Measurements from ENCODE around the gene RNLS. TPM values are rescaled to one million over a fixed set of nuclear protein-coding genes. Genes with fewer than 3 reads are reported as not detected.

Gene RNLS
- 1 to 10 TPM; 1.7 to 1.9 TPM for total RNA-seq
- polyA plus RNA-seq = 1 to 10 TPM; 3.5 to 5.8 TPM

- peak within 1 kb of the TSS; percentile 77 for H3K27ac ChIP-seq (ENCODE audit: low read depth, low read length)
- DNase-seq = peak; percentile 60 to 73 (median 65)
- Mint-ChIP-seq H3K4me1 (peaks cover 6 to 26% (median 14%) of the 10 kb centered on the region in 4 donors), H3K27ac (peak within 1 kb of the TSS; percentile 78 to 96 (median 93)), H3K27me3 (no peaks in the 10 kb centered on the region), H3K4me3 (peak within 1 kb of the TSS; percentile 91 to 96 (median 93)), H3K36me3 (no peaks in the 10 kb centered on the region), H3K9me3 (peaks cover 0 to 8% (median 0%) of the 10 kb centered on the region in 8 donors)
- H3K27me3 ChIP-seq (ENCODE audit: insufficient read depth, low read length) = no peaks in the 10 kb centered on the region
- ChIA-PET POLR2A (ENCODE audit: partially characterized antibody) (interaction anchor here (0.7 to 2.4 kb wide), 19 partner anchors 9 to 768 kb away, joined by 3 to 25 read pairs (median 4); partner anchors contain the start of genes ATAD1, KLLN, LIPA and PTEN), CTCF (ENCODE audit: partially characterized antibody) (interaction anchor here (0.7 to 1.8 kb wide), 28 partner anchors 9 to 765 kb away, joined by 3 to 27 read pairs (median 4); partner anchors contain the start of gene ATAD1)
- no peaks in the 10 kb centered on the region for H3K36me3 ChIP-seq (ENCODE audit: insufficient read depth, low read length)
- H3K9me3 ChIP-seq (ENCODE audit: control insufficient read depth in 1 of 2, low read length in 2 of 2) = no peaks in the 10 kb centered on the region
- H3K4me3 ChIP-seq (ENCODE audit: low read length in 2 of 2) = peak within 1 kb of the TSS; percentile 72 to 89
- intact Hi-C loops (cut with micrococcal nuclease) = loop anchor here (1.0 to 5.0 kb wide), 5 partner anchors 227 to 765 kb away; partner anchors contain the start of genes ATAD1, FAS, LIPA and STAMBPL1
- peaks cover 7% of the 10 kb centered on the region for H3K4me1 ChIP-seq (ENCODE audit: insufficient read depth, low read length)
Measured at GRCh38 chr10:88582806-88583583, at the start of gene RNLS. Gene RNLS, minus strand, starts transcription at chr10:88583318.

- POLR2A ChIA-PET (ENCODE audit: partially characterized antibody) = no interaction called here
- H3K4me1 Mint-ChIP-seq = no peaks in the 10 kb centered on the region
- H3K36me3 Mint-ChIP-seq = no peaks in the 10 kb centered on the region
- no peaks in the 10 kb centered on the region for H3K27me3 Mint-ChIP-seq
- Histone ChIP-seq H3K27ac (ENCODE audit: low read depth, low read length) (no peak overlapping the region), H3K27me3 (ENCODE audit: insufficient read depth, low read length) (no peaks in the 10 kb centered on the region), H3K4me1 (ENCODE audit: insufficient read depth, low read length) (no peaks in the 10 kb centered on the region), H3K36me3 (ENCODE audit: insufficient read depth, low read length) (no peaks in the 10 kb centered on the region), H3K4me3 (ENCODE audit: low read length in 2 of 2) (no peak overlapping the region), H3K9me3 (ENCODE audit: control insufficient read depth in 1 of 2, low read length in 2 of 2) (no peaks in the 10 kb centered on the region)
- H3K4me3 Mint-ChIP-seq = no peak overlapping the region
- intact Hi-C loops (cut with micrococcal nuclease) = no loop called here
- CTCF ChIA-PET (ENCODE audit: partially characterized antibody) = interaction anchor here (0.6 kb wide), 1 partner anchor 422 kb away, joined by 3 read pairs; no protein-coding TSS in a partner anchor
- peaks cover 0 to 10% (median 4%) of the 10 kb centered on the region in 8 donors for H3K9me3 Mint-ChIP-seq
- no peak for DNase-seq
- H3K27ac Mint-ChIP-seq = no peak overlapping the region
Measured at GRCh38 chr10:88624840-88625239, 41.7 kb upstream of the RNLS start.

- Mint-ChIP-seq H3K4me1 (no peaks in the 10 kb centered on the region), H3K36me3 (no peaks in the 10 kb centered on the region), H3K27me3 (no peaks in the 10 kb centered on the region), H3K4me3 (no peak overlapping the region), H3K27ac (no peak overlapping the region), H3K9me3 (peaks cover 0 to 10% (median 4%) of the 10 kb centered on the region in 8 donors)
- Histone ChIP-seq H3K4me3 (ENCODE audit: low read length in 2 of 2) (no peak overlapping the region), H3K4me1 (ENCODE audit: insufficient read depth, low read length) (no peaks in the 10 kb centered on the region), H3K27ac (ENCODE audit: low read depth, low read length) (no peak overlapping the region), H3K9me3 (ENCODE audit: control insufficient read depth in 1 of 2, low read length in 2 of 2) (no peaks in the 10 kb centered on the region), H3K27me3 (ENCODE audit: insufficient read depth, low read length) (no peaks in the 10 kb centered on the region), H3K36me3 (ENCODE audit: insufficient read depth, low read length) (no peaks in the 10 kb centered on the region)
- intact Hi-C loops (cut with micrococcal nuclease) = no loop called here
- POLR2A ChIA-PET (ENCODE audit: partially characterized antibody) = no interaction called here
- no peak for DNase-seq
- CTCF ChIA-PET (ENCODE audit: partially characterized antibody) = no interaction called here
Measured at GRCh38 chr10:88623835-88624234, 40.7 kb upstream of the RNLS start.

GRCh38 chr10:88620441-88620840 lies 37.3 kb upstream of the RNLS start:
- Mint-ChIP-seq H3K27me3 (no peaks in the 10 kb centered on the region), H3K9me3 (peaks cover 0 to 6% (median 0%) of the 10 kb centered on the region in 8 donors), H3K27ac (no peak overlapping the region), H3K4me1 (no peaks in the 10 kb centered on the region), H3K36me3 (no peaks in the 10 kb centered on the region), H3K4me3 (no peak overlapping the region)
- Histone ChIP-seq H3K4me1 (ENCODE audit: insufficient read depth, low read length) (no peaks in the 10 kb centered on the region), H3K27me3 (ENCODE audit: insufficient read depth, low read length) (no peaks in the 10 kb centered on the region), H3K27ac (ENCODE audit: low read depth, low read length) (no peak overlapping the region), H3K4me3 (ENCODE audit: low read length in 2 of 2) (no peak overlapping the region), H3K9me3 (ENCODE audit: control insufficient read depth in 1 of 2, low read length in 2 of 2) (no peaks in the 10 kb centered on the region), H3K36me3 (ENCODE audit: insufficient read depth, low read length) (no peaks in the 10 kb centered on the region)
- CTCF ChIA-PET (ENCODE audit: partially characterized antibody) = no interaction called here
- DNase-seq = no peak
- POLR2A ChIA-PET (ENCODE audit: partially characterized antibody) = no interaction called here
- intact Hi-C loops (cut with micrococcal nuclease) = no loop called here

GRCh38 chr10:88618496-88618895 lies 35.4 kb upstream of the RNLS start:
- CTCF ChIA-PET (ENCODE audit: partially characterized antibody) = no interaction called here
- no peaks in the 10 kb centered on the region for H3K27me3 ChIP-seq (ENCODE audit: insufficient read depth, low read length)
- DNase-seq = no peak

GRCh38 chr10:88617772-88618300 lies 34.7 kb upstream of the RNLS start:
- Mint-ChIP-seq H3K4me1 (no peaks in the 10 kb centered on the region), H3K36me3 (no peaks in the 10 kb centered on the region), H3K27ac (no peak overlapping the region), H3K4me3 (no peak overlapping the region), H3K9me3 (peaks cover 0 to 6% (median 0%) of the 10 kb centered on the region in 8 donors), H3K27me3 (no peaks in the 10 kb centered on the region)
- Histone ChIP-seq H3K4me3 (ENCODE audit: low read length in 2 of 2) (no peak overlapping the region), H3K27me3 (ENCODE audit: insufficient read depth, low read length) (no peaks in the 10 kb centered on the region), H3K9me3 (ENCODE audit: control insufficient read depth in 1 of 2, low read length in 2 of 2) (no peaks in the 10 kb centered on the region), H3K36me3 (ENCODE audit: insufficient read depth, low read length) (no peaks in the 10 kb centered on the region), H3K27ac (ENCODE audit: low read depth, low read length) (no peak overlapping the region), H3K4me1 (ENCODE audit: insufficient read depth, low read length) (no peaks in the 10 kb centered on the region)
- POLR2A ChIA-PET (ENCODE audit: partially characterized antibody) = no interaction called here
- intact Hi-C loops (cut with micrococcal nuclease) = no loop called here
- CTCF ChIA-PET (ENCODE audit: partially characterized antibody) = interaction anchor here (1.2 kb wide), 1 partner anchor 9 kb away, joined by 4 read pairs; no protein-coding TSS in a partner anchor
- no peak for DNase-seq

More at GRCh38 chr10:88618496-88618895, 35.4 kb upstream of the RNLS start:
- Mint-ChIP-seq H3K27me3 (no peaks in the 10 kb centered on the region), H3K36me3 (no peaks in the 10 kb centered on the region), H3K27ac (no peak overlapping the region), H3K4me3 (no peak overlapping the region), H3K9me3 (peaks cover 0 to 6% (median 0%) of the 10 kb centered on the region in 8 donors), H3K4me1 (no peaks in the 10 kb centered on the region)
- Histone ChIP-seq H3K4me1 (ENCODE audit: insufficient read depth, low read length) (no peaks in the 10 kb centered on the region), H3K4me3 (ENCODE audit: low read length in 2 of 2) (no peak overlapping the region), H3K27ac (ENCODE audit: low read depth, low read length) (no peak overlapping the region), H3K9me3 (ENCODE audit: control insufficient read depth in 1 of 2, low read length in 2 of 2) (no peaks in the 10 kb centered on the region), H3K36me3 (ENCODE audit: insufficient read depth, low read length) (no peaks in the 10 kb centered on the region)
- intact Hi-C loops (cut with micrococcal nuclease) = no loop called here
- POLR2A ChIA-PET (ENCODE audit: partially characterized antibody) = no interaction called here

GRCh38 chr10:88616250-88616977 lies 33.3 kb upstream of the RNLS start:
- Mint-ChIP-seq H3K36me3 (no peaks in the 10 kb centered on the region), H3K9me3 (peaks cover 0 to 6% (median 0%) of the 10 kb centered on the region in 8 donors), H3K4me3 (no peak overlapping the region), H3K4me1 (no peaks in the 10 kb centered on the region), H3K27me3 (no peaks in the 10 kb centered on the region), H3K27ac (no peak overlapping the region)
- CTCF ChIA-PET (ENCODE audit: partially characterized antibody) = interaction anchor here (1.2 kb wide), 1 partner anchor 8 kb away, joined by 4 read pairs; no protein-coding TSS in a partner anchor
- intact Hi-C loops (cut with micrococcal nuclease) = no loop called here
- H3K4me1 ChIP-seq (ENCODE audit: insufficient read depth, low read length) = no peaks in the 10 kb centered on the region
- POLR2A ChIA-PET (ENCODE audit: partially characterized antibody) = no interaction called here
- no peak for DNase-seq
- H3K9me3 ChIP-seq (ENCODE audit: control insufficient read depth in 1 of 2, low read length in 2 of 2) = no peaks in the 10 kb centered on the region
- H3K27me3 ChIP-seq (ENCODE audit: insufficient read depth, low read length) = no peaks in the 10 kb centered on the region
- no peaks in the 10 kb centered on the region for H3K36me3 ChIP-seq (ENCODE audit: insufficient read depth, low read length)
- H3K4me3 ChIP-seq (ENCODE audit: low read length in 2 of 2) = no peak overlapping the region
- no peak overlapping the region for H3K27ac ChIP-seq (ENCODE audit: low read depth, low read length)

All from CD4-positive, alpha-beta memory T cell (primary cell).